ENCODE data around the gene MS4A18. TPM values are rescaled to one million over a fixed set of nuclear protein-coding genes. Genes with fewer than 3 reads are reported as not detected.

The MS4A18 gene
- total and polyA plus RNA-seq, 2 experiments from 2014 or later, result not detected

- H3K27me3 ChIP-seq (replicated peaks; ENCODE audit: insufficient read depth), result peaks cover 54% of the 10 kb centered on the region
- DNase-seq, result no peak
- H3F3A ChIP-seq (ENCODE audit: insufficient read depth), result no peaks in the 10 kb centered on the region
- in situ Hi-C loops (cut with MboI), result no loop called here
- no peaks in the 10 kb centered on the region for H3K79me2 ChIP-seq (ENCODE audit: insufficient read depth)
- H3K9me3 ChIP-seq (ENCODE audit: low read depth), result no peaks in the 10 kb centered on the region
- H4K20me1 ChIP-seq (ENCODE audit: insufficient read depth), result no peaks in the 10 kb centered on the region
- H3K36me3 ChIP-seq (ENCODE audit: low read depth), result no peaks in the 10 kb centered on the region
- H3K9ac ChIP-seq, result no peak overlapping the region
- no peaks in the 10 kb centered on the region for H3K4me1 ChIP-seq (ENCODE audit: insufficient read depth)
- TF ChIP-seq EZH2 (IDR thresholded peaks at IDR 0.05; ENCODE audit: insufficient read depth, poor library complexity, severe bottlenecking), result no peak
- TF ChIP-seq EZH2phosphoT487 (IDR thresholded peaks at IDR 0.05; ENCODE audit: insufficient read depth, low read depth), result no peak
- H3K27ac ChIP-seq, result no peak overlapping the region
- H3K4me3 ChIP-seq, result no peak overlapping the region
- H3K4me2 ChIP-seq (ENCODE audit: unreplicated experiment), result no peak overlapping the region
- no peak overlapping the region for H2AFZ ChIP-seq
- WGBS, 2 experiments (ENCODE audit: low coverage in 1 of 2, low lambda C conversion rate in 2 of 2, missing lambda C conversion rate in 2 of 2), result 49 to 53% methylated on average over 5 of the region's 5 CpGs
- no peaks in the 10 kb centered on the region for H3K9me2 ChIP-seq (ENCODE audit: insufficient read depth)
Observed at GRCh38 chr11:60765355-60765754, 40.8 kb downstream of the MS4A18 start.

GRCh38 chr11:60766547-60766946 is 42.0 kb downstream of the MS4A18 start:
- no peak for DNase-seq
- H3K4me1 ChIP-seq (ENCODE audit: insufficient read depth), result no peaks in the 10 kb centered on the region

GRCh38 chr11:60767388-60767811 is 42.9 kb downstream of the MS4A18 start:
- Histone ChIP-seq H3K27me3 (replicated peaks; ENCODE audit: insufficient read depth) (peaks cover 37% of the 10 kb centered on the region), H3F3A (ENCODE audit: insufficient read depth) (no peaks in the 10 kb centered on the region), H3K4me2 (ENCODE audit: unreplicated experiment) (no peak overlapping the region), H4K20me1 (ENCODE audit: insufficient read depth) (no peaks in the 10 kb centered on the region), H3K36me3 (ENCODE audit: low read depth) (no peaks in the 10 kb centered on the region), H3K4me3 (no peak overlapping the region), H3K79me2 (ENCODE audit: insufficient read depth) (no peaks in the 10 kb centered on the region), H2AFZ (no peak overlapping the region), H3K27ac (no peak overlapping the region), H3K4me1 (ENCODE audit: insufficient read depth) (no peaks in the 10 kb centered on the region), H3K9ac (no peak overlapping the region), H3K9me2 (ENCODE audit: insufficient read depth) (no peaks in the 10 kb centered on the region), H3K9me3 (ENCODE audit: low read depth) (no peaks in the 10 kb centered on the region)
- in situ Hi-C loops (cut with MboI), result no loop called here
- peak; percentile 41 for DNase-seq
- 12 to 22% methylated on average over 15 to 19 of the region's 26 CpGs for WGBS, 2 experiments (ENCODE audit: low coverage in 1 of 2, low lambda C conversion rate in 2 of 2, missing lambda C conversion rate in 2 of 2)
- TF ChIP-seq EZH2 (IDR thresholded peaks at IDR 0.05; ENCODE audit: insufficient read depth, poor library complexity, severe bottlenecking), result no peak
- TF ChIP-seq EZH2phosphoT487 (IDR thresholded peaks at IDR 0.05; ENCODE audit: insufficient read depth, low read depth), result no peak

More at GRCh38 chr11:60766547-60766946, 42.0 kb downstream of the MS4A18 start:
- Histone ChIP-seq H3K79me2 (ENCODE audit: insufficient read depth) (no peaks in the 10 kb centered on the region), H3K9ac (no peak overlapping the region), H3K9me2 (ENCODE audit: insufficient read depth) (no peaks in the 10 kb centered on the region), H3K4me3 (no peak overlapping the region), H3K27ac (no peak overlapping the region), H3K9me3 (ENCODE audit: low read depth) (no peaks in the 10 kb centered on the region), H2AFZ (no peak overlapping the region), H3F3A (ENCODE audit: insufficient read depth) (no peaks in the 10 kb centered on the region), H3K36me3 (ENCODE audit: low read depth) (no peaks in the 10 kb centered on the region), H4K20me1 (ENCODE audit: insufficient read depth) (no peaks in the 10 kb centered on the region), H3K4me2 (ENCODE audit: unreplicated experiment) (no peak overlapping the region), H3K27me3 (replicated peaks; ENCODE audit: insufficient read depth) (peaks cover 43% of the 10 kb centered on the region)
- 37% methylated on average over 10 of the region's 10 CpGs for WGBS, 2 experiments (ENCODE audit: low coverage in 1 of 2, low lambda C conversion rate in 2 of 2, missing lambda C conversion rate in 2 of 2)
- in situ Hi-C loops (cut with MboI), result no loop called here
- TF ChIP-seq EZH2 (IDR thresholded peaks at IDR 0.05; ENCODE audit: insufficient read depth, poor library complexity, severe bottlenecking) (no peak), EZH2phosphoT487 (IDR thresholded peaks at IDR 0.05; ENCODE audit: insufficient read depth, low read depth) (no peak)

- no peak overlapping the region for H3K4me2 ChIP-seq (ENCODE audit: unreplicated experiment)
- no peaks in the 10 kb centered on the region for H3K4me1 ChIP-seq (ENCODE audit: insufficient read depth)
- H3K27ac ChIP-seq, result no peak overlapping the region
- 75 to 79% methylated on average over 8 of the region's 8 CpGs for WGBS, 2 experiments (ENCODE audit: low coverage in 1 of 2, low lambda C conversion rate in 2 of 2, missing lambda C conversion rate in 2 of 2)
- no peaks in the 10 kb centered on the region for H3K79me2 ChIP-seq (ENCODE audit: insufficient read depth)
- H3K36me3 ChIP-seq (ENCODE audit: low read depth), result no peaks in the 10 kb centered on the region
- peaks cover 31% of the 10 kb centered on the region for H3K27me3 ChIP-seq (replicated peaks; ENCODE audit: insufficient read depth)
- in situ Hi-C loops (cut with MboI), result no loop called here
- H3F3A ChIP-seq (ENCODE audit: insufficient read depth), result no peaks in the 10 kb centered on the region
- TF ChIP-seq EZH2phosphoT487 (IDR thresholded peaks at IDR 0.05; ENCODE audit: insufficient read depth, low read depth), result no peak
- TF ChIP-seq EZH2 (IDR thresholded peaks at IDR 0.05; ENCODE audit: insufficient read depth, poor library complexity, severe bottlenecking), result no peak
- H3K9me3 ChIP-seq (ENCODE audit: low read depth), result no peaks in the 10 kb centered on the region
- no peaks in the 10 kb centered on the region for H4K20me1 ChIP-seq (ENCODE audit: insufficient read depth)
- H3K9me2 ChIP-seq (ENCODE audit: insufficient read depth), result no peaks in the 10 kb centered on the region
- H3K4me3 ChIP-seq, result no peak overlapping the region
- DNase-seq, result no peak
- H2AFZ ChIP-seq, result no peak overlapping the region
- H3K9ac ChIP-seq, result no peak overlapping the region
Observed at GRCh38 chr11:60768202-60768601, 43.7 kb downstream of the MS4A18 start.

- H3K36me3 ChIP-seq (ENCODE audit: low read depth), result no peaks in the 10 kb centered on the region
- WGBS, 2 experiments (ENCODE audit: low coverage in 1 of 2, low lambda C conversion rate in 2 of 2, missing lambda C conversion rate in 2 of 2), result 48 to 55% methylated on average over 4 of the region's 4 CpGs
- H4K20me1 ChIP-seq (ENCODE audit: insufficient read depth), result no peaks in the 10 kb centered on the region
- in situ Hi-C loops (cut with MboI), result no loop called here
- H3K9me2 ChIP-seq (ENCODE audit: insufficient read depth), result no peaks in the 10 kb centered on the region
- no peaks in the 10 kb centered on the region for H3K79me2 ChIP-seq (ENCODE audit: insufficient read depth)
- no peak for TF ChIP-seq EZH2phosphoT487 (IDR thresholded peaks at IDR 0.05; ENCODE audit: insufficient read depth, low read depth)
- no peak for TF ChIP-seq EZH2 (IDR thresholded peaks at IDR 0.05; ENCODE audit: insufficient read depth, poor library complexity, severe bottlenecking)
- no peak for DNase-seq
- H3F3A ChIP-seq (ENCODE audit: insufficient read depth), result no peaks in the 10 kb centered on the region
- H2AFZ ChIP-seq, result no peak overlapping the region
- no peak overlapping the region for H3K4me3 ChIP-seq
- H3K9ac ChIP-seq, result no peak overlapping the region
- peaks cover 28% of the 10 kb centered on the region for H3K27me3 ChIP-seq (replicated peaks; ENCODE audit: insufficient read depth)
- H3K4me2 ChIP-seq (ENCODE audit: unreplicated experiment), result no peak overlapping the region
- no peaks in the 10 kb centered on the region for H3K4me1 ChIP-seq (ENCODE audit: insufficient read depth)
- no peaks in the 10 kb centered on the region for H3K9me3 ChIP-seq (ENCODE audit: low read depth)
- no peak overlapping the region for H3K27ac ChIP-seq
Observed at GRCh38 chr11:60769273-60769672, 44.8 kb downstream of the MS4A18 start.
